ENCODE measurements around the gene ZNF747. TPM values are rescaled to one million over a fixed set of nuclear protein-coding genes. Genes with fewer than 3 reads are reported as not detected.

Gene ZNF747
- polyA plus RNA-seq, 1 experiment, result 6.4 TPM

- no peak for TF ChIP-seq CTCF (IDR thresholded peaks at IDR 0.05; ENCODE audit: insufficient read depth, low read depth, low read length)
- CTCF ChIA-PET, result interaction anchor here (0.7 to 1.1 kb wide), 2 partner anchors 10 kb away, joined by 3 to 4 read pairs; no protein-coding TSS in a partner anchor
- Histone ChIP-seq H3K4me3 (ENCODE audit: low read depth, low read length) (no peak overlapping the region), H3K27me3 (ENCODE audit: control insufficient read depth, insufficient read depth, low read length) (peaks cover 1% of the 10 kb centered on the region), H3K36me3 (ENCODE audit: control insufficient read depth, insufficient read depth, low read length) (no peaks in the 10 kb centered on the region)
- POLR2A ChIA-PET, result no interaction called here
- DNase-seq (ENCODE audit: low read depth), result no peak
Measured at GRCh38 chr16:30509081-30509765, 25.4 kb downstream of the ZNF747 start.

- POLR2A ChIA-PET, result no interaction called here
- no peak for TF ChIP-seq CTCF (IDR thresholded peaks at IDR 0.05; ENCODE audit: insufficient read depth, low read depth, low read length)
- CTCF ChIA-PET, result no interaction called here
Measured at GRCh38 chr16:30503403-30504296, 31.0 kb downstream of the ZNF747 start.

DNA sequence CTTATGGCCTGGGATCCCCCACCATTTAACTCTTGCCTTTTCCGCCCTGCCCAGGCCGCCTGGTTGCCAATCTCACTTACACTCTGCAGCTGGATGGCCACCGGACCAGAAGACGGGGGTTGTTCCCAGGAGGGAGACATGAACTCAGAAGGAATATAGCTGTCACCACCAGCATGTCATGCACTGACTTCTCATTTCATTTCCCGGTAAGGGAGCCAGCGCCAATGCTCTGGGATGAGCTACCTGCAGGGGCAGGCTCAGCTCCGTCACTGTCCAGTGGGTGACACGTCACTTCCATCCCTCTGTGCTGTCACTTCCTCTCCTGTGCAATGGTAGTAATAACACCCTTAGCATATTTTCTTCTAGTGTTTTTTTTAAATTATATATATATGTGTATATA is 35.4 kb downstream of the ZNF747 start:
- Histone ChIP-seq H3K36me3 (ENCODE audit: control insufficient read depth, insufficient read depth, low read length) (no peaks in the 10 kb centered on the region), H3K27me3 (ENCODE audit: control insufficient read depth, insufficient read depth, low read length) (peaks cover 5% of the 10 kb centered on the region), H3K4me3 (ENCODE audit: low read depth, low read length) (no peak overlapping the region)
- POLR2A ChIA-PET, result no interaction called here
- DNase-seq (ENCODE audit: low read depth), result no peak
- TF ChIP-seq CTCF (IDR thresholded peaks at IDR 0.05; ENCODE audit: insufficient read depth, low read depth, low read length), result no peak
- CTCF ChIA-PET, result interaction anchor here (0.8 kb wide), 1 partner anchor 51 kb away, joined by 3 read pairs; no protein-coding TSS in a partner anchor

More at GRCh38 chr16:30503403-30504296, 31.0 kb downstream of the ZNF747 start:
- Histone ChIP-seq H3K4me3 (ENCODE audit: low read depth, low read length) (no peak overlapping the region), H3K36me3 (ENCODE audit: control insufficient read depth, insufficient read depth, low read length) (no peaks in the 10 kb centered on the region), H3K27me3 (ENCODE audit: control insufficient read depth, insufficient read depth, low read length) (peaks cover 3% of the 10 kb centered on the region)
- DNase-seq (ENCODE audit: low read depth), result no peak

DNA sequence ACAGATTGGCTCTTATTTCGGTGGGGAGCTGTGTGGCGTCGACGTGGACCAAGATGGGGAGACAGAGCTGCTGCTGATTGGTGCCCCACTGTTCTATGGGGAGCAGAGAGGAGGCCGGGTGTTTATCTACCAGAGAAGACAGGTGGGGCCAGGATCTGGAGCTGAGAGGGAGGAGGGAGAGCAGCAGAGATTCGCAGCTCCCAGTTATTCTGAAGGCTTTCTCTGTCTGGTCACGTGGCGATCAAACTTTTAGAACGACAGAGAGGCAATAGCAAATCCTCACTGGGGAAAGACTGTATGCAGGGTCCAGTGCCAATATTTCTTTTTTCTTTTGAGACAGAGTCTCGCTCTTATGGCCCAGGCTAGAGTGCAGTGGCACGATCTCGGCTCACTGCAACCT is 39.9 kb downstream of the ZNF747 start:
- H3K36me3 ChIP-seq (ENCODE audit: control insufficient read depth, insufficient read depth, low read length), result no peaks in the 10 kb centered on the region
- DNase-seq (ENCODE audit: low read depth), result no peak
- CTCF ChIA-PET, result interaction anchor here (0.8 to 1.0 kb wide), 2 partner anchors 20 to 48 kb away, joined by 3 read pairs; no protein-coding TSS in a partner anchor
- H3K4me3 ChIP-seq (ENCODE audit: low read depth, low read length), result no peak overlapping the region
- POLR2A ChIA-PET, result no interaction called here
- TF ChIP-seq CTCF (IDR thresholded peaks at IDR 0.05; ENCODE audit: insufficient read depth, low read depth, low read length), result no peak
- H3K27me3 ChIP-seq (ENCODE audit: control insufficient read depth, insufficient read depth, low read length), result 0 out of 2 replicates have a peak, but pooled peaks cover 1% of the 10 kb centered on the region

DNA sequence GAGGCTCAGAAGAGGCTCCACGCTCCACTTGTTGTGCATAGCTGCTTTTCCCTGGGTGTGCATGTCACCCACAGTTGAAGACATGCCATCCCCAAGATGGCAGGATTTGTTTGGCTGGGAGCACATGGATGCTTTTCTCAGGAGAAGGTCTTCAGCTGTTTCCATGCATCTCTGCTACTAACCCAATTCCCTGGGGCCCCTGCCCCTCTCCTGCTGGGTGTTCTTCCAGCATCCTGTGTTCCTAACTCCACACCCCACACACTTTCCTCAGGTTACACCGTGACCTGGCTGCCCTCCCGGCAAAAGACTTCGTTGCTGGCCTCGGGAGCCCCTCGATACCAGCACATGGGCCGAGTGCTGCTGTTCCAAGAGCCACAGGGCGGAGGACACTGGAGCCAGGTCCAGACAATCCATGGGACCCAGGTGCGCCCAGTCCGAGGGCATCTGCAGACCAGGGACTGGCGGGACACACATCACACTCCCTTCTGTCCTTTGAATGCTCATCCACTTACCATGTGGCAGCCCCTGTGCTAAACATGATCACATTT is 40.6 kb downstream of the ZNF747 start:
- Histone ChIP-seq H3K27me3 (ENCODE audit: control insufficient read depth, insufficient read depth, low read length) (0 out of 2 replicates have a peak, but pooled peaks cover 1% of the 10 kb centered on the region), H3K4me3 (ENCODE audit: low read depth, low read length) (no peak overlapping the region), H3K36me3 (ENCODE audit: control insufficient read depth, insufficient read depth, low read length) (no peaks in the 10 kb centered on the region)
- no peak for DNase-seq (ENCODE audit: low read depth)
- TF ChIP-seq CTCF (IDR thresholded peaks at IDR 0.05; ENCODE audit: insufficient read depth, low read depth, low read length), result no peak
- ChIA-PET CTCF (interaction anchor here (0.9 kb wide), 1 partner anchor 50 kb away, joined by 3 read pairs; no protein-coding TSS in a partner anchor), POLR2A (no interaction called here)

Data from BJ (cell line).